Mesenteric fat pad (tissue), 1 donor: ENCODE data around the gene RACGAP1. TPM values are rescaled to one million over a fixed set of nuclear protein-coding genes. Genes with fewer than 3 reads are reported as not detected.

Experiments used
- DNase-seq: peaks from one replicate; pipeline ENCODE4 v3.0.0-alpha.2; 2020; ENCODE audit warnings: low spot score
- total RNA-seq: library from RNA; stranded (reverse); fragmentation: NEBNext Ultra II Directional; extraction: Animal tissue kit (Norgen Biotek cat#: 25700); gene quantifications from one replicate; pipeline ENCODE4 v1.2.1, GENCODE V29; 2021
- donor health status: DM: yes; HTN: yes; CAD: no.

Gene RACGAP1
- total RNA-seq, 1 donor from 2014 or later, result 9.4 TPM

GRCh38 chr12:49956663-49957569 is 68.4 kb downstream of the RACGAP1 start:
- DNase-seq, result no peak

- DNase-seq, result no peak
Measured at GRCh38 chr12:49955899-49956662, 69.2 kb downstream of the RACGAP1 start.

- no peak for DNase-seq
Measured at GRCh38 chr12:49954863-49955830, 70.1 kb downstream of the RACGAP1 start.

GRCh38 chr12:49953961-49954846 is 71.1 kb downstream of the RACGAP1 start:
- DNase-seq, result no peak

GRCh38 chr12:49953151-49953550 is 72.1 kb downstream of the RACGAP1 start:
- DNase-seq, result no peak

- DNase-seq, result no peak
Measured at GRCh38 chr12:49952391-49953055, 72.8 kb downstream of the RACGAP1 start.

- peak; percentile 62 for DNase-seq
Measured at GRCh38 chr12:49951411-49952240, 73.7 kb downstream of the RACGAP1 start.

- DNase-seq, result peak; percentile 83
Measured at GRCh38 chr12:49950273-49951251, 74.7 kb downstream of the RACGAP1 start, which contains the start of gene AQP2. Gene AQP2 (plus strand): TSS chr12:49950737. CDS start chr12:49950831, 94 bp downstream.

- DNase-seq, result peak; percentile 39
Measured at GRCh38 chr12:49949866-49950265, 75.4 kb downstream of the RACGAP1 start.

GRCh38 chr12:49948866-49949845 is 76.1 kb downstream of the RACGAP1 start:
- peak; percentile 80 for DNase-seq

- DNase-seq, result peak; percentile 55
Measured at GRCh38 chr12:49947593-49948226, 77.6 kb downstream of the RACGAP1 start.

- no peak for DNase-seq
Measured at GRCh38 chr12:49946497-49946896, 78.8 kb downstream of the RACGAP1 start.

GRCh38 chr12:49946086-49946485 is 79.2 kb downstream of the RACGAP1 start:
- peak; percentile 64 for DNase-seq

- DNase-seq, result peak; percentile 95
Measured at GRCh38 chr12:49945394-49946080, 79.8 kb downstream of the RACGAP1 start.

- DNase-seq, result peak; percentile 59
Measured at GRCh38 chr12:49944718-49945117, 80.6 kb downstream of the RACGAP1 start.
